ENCODE measurements around the gene HTR5A. TPM values are rescaled to one million over a fixed set of nuclear protein-coding genes. Genes with fewer than 3 reads are reported as not detected.

Gene HTR5A
- total RNA-seq, 1 experiment from 2014 or later: not detected

GRCh38 chr7:155073922-155074321 is 3.8 kb downstream of the HTR5A start:
- CTCF ChIA-PET: interaction anchor here (0.6 kb wide), 1 partner anchor 15 kb away, joined by 4 read pairs; no protein-coding TSS in a partner anchor
- POLR2A ChIA-PET: no interaction called here
- intact Hi-C loops (cut with micrococcal nuclease; ENCODE audit: unreplicated experiment): no loop called here
- ATAC-seq (no peak), DNase-seq (ENCODE audit: low read depth, low spot score) (no peak)
- Histone ChIP-seq H3K9me3 (ENCODE audit: control insufficient read depth, insufficient read depth, low read depth, low read length) (no peaks in the 10 kb centered on the region), H3K36me3 (ENCODE audit: control insufficient read depth, insufficient read depth, low read length) (no peaks in the 10 kb centered on the region), H3K4me3 (ENCODE audit: low read depth in 2 of 2, low read length in 2 of 2) (no peak overlapping the region), H3K4me1 (ENCODE audit: control insufficient read depth, insufficient read depth, low read length) (no peaks in the 10 kb centered on the region), H3K27me3 (ENCODE audit: control insufficient read depth, insufficient read depth, low read length) (peaks cover 31% of the 10 kb centered on the region), H3K27ac (ENCODE audit: low read length) (no peak overlapping the region)
- in situ Hi-C loops (cut with HindIII; ENCODE audit: low pct_unique_long_range_greater_than_20kb, low sequenced_read_pairs): no loop called here
- no peak for TF ChIP-seq TCF7L2 (IDR thresholded peaks at IDR 0.05; ENCODE audit: low read depth, low read length)
- TF ChIP-seq POLR2AphosphoS5 (IDR thresholded peaks at IDR 0.05; ENCODE audit: low read depth, low read length): no peak
- TF ChIP-seq REST (IDR thresholded peaks at IDR 0.05; ENCODE audit: insufficient read depth in 1 of 2, low read depth in 2 of 2, low read length in 1 of 2): no peak
- no peak for TF ChIP-seq CTCF (IDR thresholded peaks at IDR 0.05)
- TF ChIP-seq SIN3A (IDR thresholded peaks at IDR 0.05; ENCODE audit: borderline replicate concordance, insufficient read depth, low read depth, low read length): no peak
- no TSS peak for BruUV-seq (replicated peaks)

- no peak for TF ChIP-seq SIN3A (IDR thresholded peaks at IDR 0.05; ENCODE audit: borderline replicate concordance, insufficient read depth, low read depth, low read length)
- TF ChIP-seq REST (IDR thresholded peaks at IDR 0.05; ENCODE audit: insufficient read depth in 1 of 2, low read depth in 2 of 2, low read length in 1 of 2): no peak
- no peak for TF ChIP-seq TCF7L2 (IDR thresholded peaks at IDR 0.05; ENCODE audit: low read depth, low read length)
- TF ChIP-seq CTCF (IDR thresholded peaks at IDR 0.05): no peak
- TF ChIP-seq POLR2AphosphoS5 (IDR thresholded peaks at IDR 0.05; ENCODE audit: low read depth, low read length): no peak
- DNase-seq (ENCODE audit: low read depth, low spot score) (no peak), ATAC-seq (no peak)
- intact Hi-C loops (cut with micrococcal nuclease; ENCODE audit: unreplicated experiment): no loop called here
- Histone ChIP-seq H3K4me1 (ENCODE audit: control insufficient read depth, insufficient read depth, low read length) (no peaks in the 10 kb centered on the region), H3K36me3 (ENCODE audit: control insufficient read depth, insufficient read depth, low read length) (no peaks in the 10 kb centered on the region), H3K9me3 (ENCODE audit: control insufficient read depth, insufficient read depth, low read depth, low read length) (no peaks in the 10 kb centered on the region), H3K4me3 (ENCODE audit: low read depth in 2 of 2, low read length in 2 of 2) (no peak overlapping the region), H3K27ac (ENCODE audit: low read length) (no peak overlapping the region), H3K27me3 (ENCODE audit: control insufficient read depth, insufficient read depth, low read length) (peaks cover 8% of the 10 kb centered on the region)
- ChIA-PET CTCF (no interaction called here), POLR2A (no interaction called here)
- in situ Hi-C loops (cut with HindIII; ENCODE audit: low pct_unique_long_range_greater_than_20kb, low sequenced_read_pairs): no loop called here
- no TSS peak for BruUV-seq (replicated peaks)
Measured at GRCh38 chr7:155084021-155084420, 13.9 kb downstream of the HTR5A start.
